GM12875 (cell line): Measurements from ENCODE around the gene PIP.
"Not testable (repeated sequence)": the region's sequence is repeated elsewhere in the genome, so short reads cannot be mapped to it uniquely, and the experiment has no call there.

Experiments used
- H3K4me3 ChIP-seq: one replicate; pipeline ENCODE4 v1.5.1; 2011; ENCODE audit warnings: low read depth, low read length, control low read depth
- TF ChIP-seq, protein P1 (sequence below): IDR thresholded peaks from 2 replicates; pipeline ENCODE4 v1.5.1; 2011; ENCODE audit warnings: low read depth, mild to moderate bottlenecking, control low read depth, inconsistent platforms, low read length, moderate library complexity, borderline replicate concordance; ENCODE audit not compliant: insufficient read depth

Gene PIP

DNA sequence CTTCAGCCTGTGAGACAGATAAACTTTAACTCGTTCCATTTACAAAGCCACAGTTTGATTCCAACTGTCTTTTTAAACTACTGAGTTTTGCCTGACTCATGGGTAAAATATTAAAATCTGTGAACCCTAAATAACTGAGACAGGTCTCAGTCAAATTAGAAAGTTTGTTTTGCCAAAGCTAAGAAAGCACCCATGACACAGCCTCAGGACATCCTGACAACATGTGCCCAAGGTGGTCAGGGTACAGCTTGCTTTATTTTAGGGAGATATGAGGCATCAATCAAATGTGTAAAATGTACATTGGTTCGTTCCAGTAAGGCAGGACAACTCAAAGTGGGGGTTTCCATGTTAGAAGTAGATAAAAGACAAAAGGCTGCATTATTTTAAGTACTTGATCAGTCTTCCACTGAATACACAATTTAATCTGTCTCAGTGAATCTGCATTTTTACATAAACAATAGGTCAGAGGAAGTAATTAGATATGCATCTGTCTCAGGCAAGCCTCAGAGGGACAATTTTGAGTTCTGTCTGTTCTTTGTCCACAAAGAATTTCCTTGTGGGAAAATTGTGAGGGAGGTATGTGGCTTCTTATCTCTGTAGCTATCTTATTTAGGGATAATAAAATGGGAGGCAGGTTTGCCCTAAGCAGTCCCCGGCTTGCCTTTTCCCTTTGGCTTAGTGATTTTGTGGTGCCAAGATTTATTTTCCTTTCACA, 11.0 kb upstream of the PIP start:
- TF ChIP-seq, protein P1, sequence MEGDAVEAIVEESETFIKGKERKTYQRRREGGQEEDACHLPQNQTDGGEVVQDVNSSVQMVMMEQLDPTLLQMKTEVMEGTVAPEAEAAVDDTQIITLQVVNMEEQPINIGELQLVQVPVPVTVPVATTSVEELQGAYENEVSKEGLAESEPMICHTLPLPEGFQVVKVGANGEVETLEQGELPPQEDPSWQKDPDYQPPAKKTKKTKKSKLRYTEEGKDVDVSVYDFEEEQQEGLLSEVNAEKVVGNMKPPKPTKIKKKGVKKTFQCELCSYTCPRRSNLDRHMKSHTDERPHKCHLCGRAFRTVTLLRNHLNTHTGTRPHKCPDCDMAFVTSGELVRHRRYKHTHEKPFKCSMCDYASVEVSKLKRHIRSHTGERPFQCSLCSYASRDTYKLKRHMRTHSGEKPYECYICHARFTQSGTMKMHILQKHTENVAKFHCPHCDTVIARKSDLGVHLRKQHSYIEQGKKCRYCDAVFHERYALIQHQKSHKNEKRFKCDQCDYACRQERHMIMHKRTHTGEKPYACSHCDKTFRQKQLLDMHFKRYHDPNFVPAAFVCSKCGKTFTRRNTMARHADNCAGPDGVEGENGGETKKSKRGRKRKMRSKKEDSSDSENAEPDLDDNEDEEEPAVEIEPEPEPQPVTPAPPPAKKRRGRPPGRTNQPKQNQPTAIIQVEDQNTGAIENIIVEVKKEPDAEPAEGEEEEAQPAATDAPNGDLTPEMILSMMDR: no peak
- H3K4me3 ChIP-seq: no peak overlapping the region

- not testable (repeated sequence) for H3K4me3 ChIP-seq
Observed at GRCh38 chr7:143123326-143123725, 8.6 kb upstream of the PIP start.

- TF ChIP-seq, protein P1: no peak
- no peak overlapping the region for H3K4me3 ChIP-seq
Observed at GRCh38 chr7:143126146-143126545, 5.7 kb upstream of the PIP start.

DNA sequence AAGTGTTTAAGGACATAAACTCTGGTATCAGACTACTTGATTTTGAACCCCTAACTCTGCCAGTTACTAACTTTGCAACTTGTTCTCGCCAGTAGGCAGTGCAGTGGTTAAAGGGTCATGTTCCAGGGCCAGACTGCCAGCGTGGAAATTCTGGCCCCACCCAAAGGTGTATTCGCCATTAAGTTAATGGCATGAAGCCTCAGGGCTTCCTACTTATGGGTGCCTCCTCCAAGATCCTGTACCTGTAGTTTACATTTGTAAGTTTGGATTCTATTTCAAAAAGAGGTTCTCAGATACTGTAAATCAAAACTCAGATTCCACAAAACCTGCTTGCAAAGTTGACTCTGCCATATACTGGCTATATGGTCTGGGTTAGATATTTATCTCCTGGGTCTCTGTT, 2.8 kb upstream of the PIP start:
- H3K4me3 ChIP-seq: no peak overlapping the region
- TF ChIP-seq, protein P1: no peak

GRCh38 chr7:143129477-143129876, 2.4 kb upstream of the PIP start:
- TF ChIP-seq, protein P1: no peak
- no peak overlapping the region for H3K4me3 ChIP-seq

GRCh38 chr7:143130541-143130940, 1.3 kb upstream of the PIP start:
- TF ChIP-seq, protein P1: no peak
- H3K4me3 ChIP-seq: no peak overlapping the region

DNA sequence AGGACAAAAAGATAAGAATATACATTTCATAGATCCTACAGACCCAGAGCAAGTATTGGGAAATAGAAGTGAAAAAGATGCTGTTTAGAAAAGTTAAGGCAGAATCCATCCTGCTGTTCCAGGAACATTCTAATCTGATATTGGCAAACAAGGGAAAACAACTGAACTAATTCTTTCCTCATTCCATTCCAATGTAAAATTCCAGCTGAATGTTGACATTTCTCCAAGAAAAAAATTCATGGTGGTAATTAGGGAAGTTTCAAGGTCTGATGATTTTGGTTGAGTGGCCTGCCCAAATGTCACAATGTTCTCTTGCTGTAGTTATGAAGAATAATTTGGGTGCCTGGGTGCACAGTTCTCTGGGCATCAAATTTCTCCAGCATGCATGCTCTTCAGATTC, 15.2 kb downstream of the PIP start:
- TF ChIP-seq, protein P1: no peak

More for the DNA sequence above, 15.2 kb downstream of the PIP start:
- no peak overlapping the region for H3K4me3 ChIP-seq
